NOMO-1 (cell line): Measurements from ENCODE around the gene AQP7.
"Not testable (repeated sequence)": the region's sequence is repeated elsewhere in the genome, so short reads cannot be mapped to it uniquely, and the experiment has no call there.

Source experiments
- DNase-seq, 2 experiments: peaks; one replicate each; lab custom pipeline; 2025; ENCODE audit not compliant: unreplicated experiment in 2 of 2; lab: John Stamatoyannopoulos, UW

Gene AQP7

GRCh38 chr9:33399047-33399446, 3.3 kb downstream of the AQP7 start:
- not testable (repeated sequence) for DNase-seq

GRCh38 chr9:33397801-33398200, 4.6 kb downstream of the AQP7 start:
- DNase-seq: not testable (repeated sequence)

GRCh38 chr9:33395159-33395879, 7.0 kb downstream of the AQP7 start:
- DNase-seq: not testable (repeated sequence)

GRCh38 chr9:33393986-33394385, 8.4 kb downstream of the AQP7 start:
- not testable (repeated sequence) for DNase-seq

- DNase-seq: no peak
Observed at GRCh38 chr9:33393581-33393980, 8.8 kb downstream of the AQP7 start.

- not testable (repeated sequence) for DNase-seq
Observed at GRCh38 chr9:33392591-33393021, 9.8 kb downstream of the AQP7 start.

- not testable (repeated sequence) for DNase-seq
Observed at GRCh38 chr9:33391111-33391771, 11.1 kb downstream of the AQP7 start.

- no peak for DNase-seq
Observed at GRCh38 chr9:33388110-33388994, 14.0 kb downstream of the AQP7 start.

GRCh38 chr9:33386998-33387397, 15.4 kb downstream of the AQP7 start:
- DNase-seq: not testable (repeated sequence)

- DNase-seq: not testable (repeated sequence)
Observed at GRCh38 chr9:33386641-33386996, 15.7 kb downstream of the AQP7 start.

- DNase-seq: not testable (repeated sequence)
Observed at GRCh38 chr9:33385979-33386640, 16.3 kb downstream of the AQP7 start.

GRCh38 chr9:33385536-33385935, 16.8 kb downstream of the AQP7 start:
- DNase-seq: not testable (repeated sequence)

- DNase-seq: not testable (repeated sequence)
Observed at GRCh38 chr9:33383396-33383795, 19.0 kb downstream of the AQP7 start.

GRCh38 chr9:33382397-33382796, 20.0 kb downstream of the AQP7 start:
- not testable (repeated sequence) for DNase-seq

GRCh38 chr9:33381231-33381791, 21.1 kb downstream of the AQP7 start:
- no peak for DNase-seq

GRCh38 chr9:33380390-33381094, 21.8 kb downstream of the AQP7 start:
- no peak for DNase-seq

- no peak for DNase-seq
Observed at GRCh38 chr9:33379666-33380389, 22.5 kb downstream of the AQP7 start.

GRCh38 chr9:33378121-33378795, 24.1 kb downstream of the AQP7 start:
- DNase-seq: no peak
